Measurements from ENCODE around the gene ADAMTS1.

DNA sequence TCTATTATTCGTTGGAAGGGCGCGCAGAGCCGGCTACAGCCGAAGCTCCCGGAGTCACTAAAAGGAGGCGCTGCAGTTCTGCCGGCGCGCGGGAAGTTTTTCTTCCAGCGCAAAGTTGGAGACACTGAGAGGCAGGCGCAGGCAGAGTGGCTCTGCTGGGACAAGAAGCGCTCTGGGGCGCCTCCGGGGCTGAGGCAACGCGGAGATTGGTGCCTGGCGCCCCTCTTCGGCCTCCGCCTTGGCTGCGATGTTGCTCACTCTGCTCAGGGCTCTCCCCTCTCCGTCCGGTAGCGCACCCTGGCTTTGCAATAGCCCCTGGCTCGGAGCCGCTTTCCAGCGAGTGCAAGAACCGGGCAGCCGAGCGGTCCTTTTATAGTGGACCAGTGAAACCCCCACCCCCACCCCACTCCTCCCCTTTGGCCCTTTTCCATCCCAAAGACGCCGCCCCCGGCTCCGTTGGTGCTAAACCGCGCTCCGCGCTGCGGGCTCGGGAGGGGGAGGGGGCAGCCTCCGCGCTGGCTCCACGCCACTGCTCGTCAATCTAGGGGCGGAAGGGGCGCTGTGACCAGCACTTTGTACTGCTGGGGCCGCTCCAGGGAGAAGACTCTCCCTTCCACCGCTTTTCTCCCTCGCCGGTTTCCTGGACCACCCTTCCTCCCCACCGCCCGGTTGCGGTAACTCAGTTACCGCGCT is at the start of gene ADAMTS1:
- TF ChIP-seq, protein P1, sequence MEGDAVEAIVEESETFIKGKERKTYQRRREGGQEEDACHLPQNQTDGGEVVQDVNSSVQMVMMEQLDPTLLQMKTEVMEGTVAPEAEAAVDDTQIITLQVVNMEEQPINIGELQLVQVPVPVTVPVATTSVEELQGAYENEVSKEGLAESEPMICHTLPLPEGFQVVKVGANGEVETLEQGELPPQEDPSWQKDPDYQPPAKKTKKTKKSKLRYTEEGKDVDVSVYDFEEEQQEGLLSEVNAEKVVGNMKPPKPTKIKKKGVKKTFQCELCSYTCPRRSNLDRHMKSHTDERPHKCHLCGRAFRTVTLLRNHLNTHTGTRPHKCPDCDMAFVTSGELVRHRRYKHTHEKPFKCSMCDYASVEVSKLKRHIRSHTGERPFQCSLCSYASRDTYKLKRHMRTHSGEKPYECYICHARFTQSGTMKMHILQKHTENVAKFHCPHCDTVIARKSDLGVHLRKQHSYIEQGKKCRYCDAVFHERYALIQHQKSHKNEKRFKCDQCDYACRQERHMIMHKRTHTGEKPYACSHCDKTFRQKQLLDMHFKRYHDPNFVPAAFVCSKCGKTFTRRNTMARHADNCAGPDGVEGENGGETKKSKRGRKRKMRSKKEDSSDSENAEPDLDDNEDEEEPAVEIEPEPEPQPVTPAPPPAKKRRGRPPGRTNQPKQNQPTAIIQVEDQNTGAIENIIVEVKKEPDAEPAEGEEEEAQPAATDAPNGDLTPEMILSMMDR (IDR thresholded peaks at IDR 0.05; ENCODE audit: extremely low read depth in 1 of 2, insufficient read depth in 1 of 2, low read depth in 1 of 2, low read length in 2 of 2) = peak in 1 of 2 donors; percentile 6
- TF ChIP-seq POLR2A (IDR thresholded peaks at IDR 0.05; ENCODE audit: low read depth, low read length) (peak; percentile 97), FOS (IDR thresholded peaks at IDR 0.05; ENCODE audit: borderline replicate concordance, insufficient read depth, low read length) (no peak), POLR2AphosphoS5 (IDR thresholded peaks at IDR 0.05; ENCODE audit: insufficient read depth, low read depth, low read length) (peak; percentile 84), EZH2 (IDR thresholded peaks at IDR 0.05; ENCODE audit: borderline replicate concordance, low read depth, low read length, severe bottlenecking) (no peak)
- TF ChIP-seq, protein P2, sequence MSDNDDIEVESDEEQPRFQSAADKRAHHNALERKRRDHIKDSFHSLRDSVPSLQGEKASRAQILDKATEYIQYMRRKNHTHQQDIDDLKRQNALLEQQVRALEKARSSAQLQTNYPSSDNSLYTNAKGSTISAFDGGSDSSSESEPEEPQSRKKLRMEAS (IDR thresholded peaks at IDR 0.05; ENCODE audit: insufficient read depth, insufficient read length) = no peak

Data from endothelial cell of umbilical vein (primary cell).